Smooth muscle cell (in vitro differentiated cells): ENCODE results near the gene LACTB. TPM values are rescaled to one million over a fixed set of nuclear protein-coding genes. Genes with fewer than 3 reads are reported as not detected.

Source experiments
- DNase-seq: peaks from one replicate; lab custom pipeline; 2025; ENCODE audit not compliant: unreplicated experiment; lab: John Stamatoyannopoulos, UW
- H2AFZ ChIP-seq: fragments of 200-600 bp; sonication (generic); 2 replicates; pipeline ENCODE4 v1.6.0; 2016; ENCODE audit warnings: antibody characterized with exemption, low read depth, mild to moderate bottlenecking
- H3F3A ChIP-seq: fragments of 200-600 bp; sonication (generic); 2 replicates; pipeline ENCODE4 v1.6.0; 2017; ENCODE audit warnings: antibody characterized with exemption, low read depth
- H3K27ac ChIP-seq: fragments of 200-600 bp; sonication (generic); 2 replicates; pipeline ENCODE4 v1.5.1; 2016; ENCODE audit warnings: low read depth, mild to moderate bottlenecking
- H3K27me3 ChIP-seq: fragments of 200-600 bp; sonication (generic); 2 replicates; pipeline ENCODE4 v1.6.1; 2016; ENCODE audit warnings: low read depth, mild to moderate bottlenecking
- H3K36me3 ChIP-seq: fragments of 200-600 bp; sonication (generic); 2 replicates; pipeline ENCODE4 v1.5.1; 2016; ENCODE audit warnings: low read depth
- H3K4me1 ChIP-seq: fragments of 200-600 bp; sonication (generic); 2 replicates; pipeline ENCODE4 v1.5.1; 2016; ENCODE audit warnings: low read depth
- H3K4me2 ChIP-seq: fragments of 200-600 bp; sonication (generic); 2 replicates; pipeline ENCODE4 v1.6.0; 2016; ENCODE audit warnings: mild to moderate bottlenecking
- H3K4me3 ChIP-seq: fragments of 200-600 bp; sonication (generic); 2 replicates; pipeline ENCODE4 v1.5.1; 2016; ENCODE audit warnings: mild to moderate bottlenecking
- H3K79me2 ChIP-seq: fragments of 200-600 bp; sonication (generic); 2 replicates; pipeline ENCODE4 v1.6.0; 2016; ENCODE audit warnings: low read depth, mild to moderate bottlenecking
- H3K9ac ChIP-seq: fragments of 200-600 bp; sonication (generic); 2 replicates; pipeline ENCODE4 v1.6.0; 2016; ENCODE audit warnings: low read depth
- H3K9me3 ChIP-seq: fragments of 200-600 bp; sonication (generic); replicated peaks from 2 replicates; pipeline ENCODE4 v1.5.1; 2016; ENCODE audit warnings: low read depth
- H4K20me1 ChIP-seq: fragments of 200-600 bp; sonication (generic); 2 replicates; pipeline ENCODE4 v1.6.0; 2016; ENCODE audit warnings: low read depth
- WGBS: methylation state at CpG from one replicate; pipeline ENCODE4 v1.1.7; 2016; ENCODE audit warnings: low lambda C conversion rate; 5-methylcytosine and 5-hydroxymethylcytosine counted together
- polyA plus RNA-seq: library from polyadenylated mRNA; unstranded; fragments of >200 nt; fragmentation: Nextera tagmentation; extraction: Ambion mirVana; gene quantifications from 2 replicates; pipeline ENCODE4 v1.2.1, GENCODE V29; 2016
- total RNA-seq: library from RNA; depleted of rRNA; stranded (reverse); fragments of >200 nt; gene quantifications from 2 replicates; pipeline ENCODE4 v1.2.3, GENCODE V29; 2014
- TF ChIP-seq, protein P1 (sequence below): fragments of 200-600 bp; sonication (generic); IDR thresholded peaks from 2 replicates; pipeline ENCODE4 v1.5.1; 2017; ENCODE audit warnings: borderline replicate concordance, mild to moderate bottlenecking, antibody characterized with exemption; ENCODE audit not compliant: insufficient read depth, poor library complexity, severe bottlenecking

Gene LACTB
- total and polyA plus RNA-seq, 2 experiments from 2014 or later: 9.0 to 12.5 TPM

DNA sequence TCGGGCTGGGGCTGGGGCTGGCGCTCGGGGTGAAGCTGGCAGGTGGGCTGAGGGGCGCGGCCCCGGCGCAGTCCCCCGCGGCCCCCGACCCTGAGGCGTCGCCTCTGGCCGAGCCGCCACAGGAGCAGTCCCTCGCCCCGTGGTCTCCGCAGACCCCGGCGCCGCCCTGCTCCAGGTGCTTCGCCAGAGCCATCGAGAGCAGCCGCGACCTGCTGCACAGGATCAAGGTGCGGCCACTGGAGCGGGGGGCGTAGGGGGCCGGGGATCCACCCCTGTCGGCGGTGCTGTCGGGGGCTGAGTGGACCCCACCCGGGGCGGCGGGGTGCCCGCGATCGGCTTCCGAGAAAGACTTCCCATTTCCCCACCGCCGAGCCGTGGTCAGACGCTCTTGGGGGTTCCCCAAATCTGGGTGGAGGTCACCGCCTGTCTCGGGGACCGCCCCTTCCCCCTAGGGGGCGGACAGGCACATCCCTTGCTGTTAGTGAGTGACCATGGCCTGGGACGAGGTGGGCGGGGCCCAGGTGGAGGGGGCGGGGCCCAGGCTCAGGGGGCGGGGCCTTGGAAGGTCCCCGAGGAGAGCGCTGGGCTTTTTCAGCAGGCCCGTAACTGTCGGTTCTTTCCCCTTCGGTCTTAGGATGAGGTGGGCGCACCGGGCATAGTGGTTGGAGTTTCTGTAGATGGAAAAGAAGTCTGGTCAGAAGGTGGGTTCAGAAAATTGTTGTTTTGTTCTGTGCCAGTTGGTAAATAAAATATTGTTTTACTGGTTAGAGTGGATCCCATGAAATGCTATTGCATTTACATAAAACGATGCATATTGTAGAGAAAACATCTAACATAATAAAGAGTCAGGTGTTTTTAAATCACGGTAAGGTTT lies 578 bp downstream of the LACTB start:
- H3K27ac ChIP-seq: peak overlapping the region; percentile 24
- no peaks in the 10 kb centered on the region for H3K9me3 ChIP-seq
- no peaks in the 10 kb centered on the region for H3F3A ChIP-seq
- peak overlapping the region; percentile 67 for H3K9ac ChIP-seq
- H4K20me1 ChIP-seq: peaks cover 6% of the 10 kb centered on the region
- H3K4me1 ChIP-seq: peaks cover 5% of the 10 kb centered on the region
- peaks cover 2% of the 10 kb centered on the region for H3K36me3 ChIP-seq
- no peaks in the 10 kb centered on the region for H3K27me3 ChIP-seq
- peak overlapping the region; percentile 94 for H3K4me2 ChIP-seq
- TF ChIP-seq, protein P1, sequence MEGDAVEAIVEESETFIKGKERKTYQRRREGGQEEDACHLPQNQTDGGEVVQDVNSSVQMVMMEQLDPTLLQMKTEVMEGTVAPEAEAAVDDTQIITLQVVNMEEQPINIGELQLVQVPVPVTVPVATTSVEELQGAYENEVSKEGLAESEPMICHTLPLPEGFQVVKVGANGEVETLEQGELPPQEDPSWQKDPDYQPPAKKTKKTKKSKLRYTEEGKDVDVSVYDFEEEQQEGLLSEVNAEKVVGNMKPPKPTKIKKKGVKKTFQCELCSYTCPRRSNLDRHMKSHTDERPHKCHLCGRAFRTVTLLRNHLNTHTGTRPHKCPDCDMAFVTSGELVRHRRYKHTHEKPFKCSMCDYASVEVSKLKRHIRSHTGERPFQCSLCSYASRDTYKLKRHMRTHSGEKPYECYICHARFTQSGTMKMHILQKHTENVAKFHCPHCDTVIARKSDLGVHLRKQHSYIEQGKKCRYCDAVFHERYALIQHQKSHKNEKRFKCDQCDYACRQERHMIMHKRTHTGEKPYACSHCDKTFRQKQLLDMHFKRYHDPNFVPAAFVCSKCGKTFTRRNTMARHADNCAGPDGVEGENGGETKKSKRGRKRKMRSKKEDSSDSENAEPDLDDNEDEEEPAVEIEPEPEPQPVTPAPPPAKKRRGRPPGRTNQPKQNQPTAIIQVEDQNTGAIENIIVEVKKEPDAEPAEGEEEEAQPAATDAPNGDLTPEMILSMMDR: peak; percentile 9
- WGBS: 2% methylated on average over 36 of the region's 59 CpGs
- no peaks in the 10 kb centered on the region for H3K79me2 ChIP-seq
- DNase-seq: peak; percentile 72
- H3K4me3 ChIP-seq: peak overlapping the region; percentile 79
- H2AFZ ChIP-seq: peak overlapping the region; percentile 100

DNA sequence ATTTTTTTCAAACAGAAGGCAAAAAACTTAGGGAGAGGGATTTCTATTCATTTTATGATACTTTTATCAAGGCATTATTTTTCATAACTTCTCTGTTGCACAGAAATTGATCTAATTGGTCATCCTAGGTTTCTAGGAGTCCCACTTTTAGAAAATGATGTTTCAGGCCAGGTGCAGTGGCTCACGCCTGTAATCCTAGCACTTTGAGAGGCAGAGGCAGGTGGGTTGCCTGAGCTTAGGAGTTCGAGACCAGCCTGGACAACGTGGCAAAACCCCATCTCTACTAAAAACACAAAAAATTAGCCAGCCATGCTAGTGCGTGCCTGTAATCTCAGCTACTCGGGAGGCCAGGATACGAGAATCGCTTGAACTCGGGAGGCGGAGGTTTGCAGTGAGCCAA lies 2.8 kb downstream of the LACTB start:
- no peak overlapping the region for H3K27ac ChIP-seq
- H3K9me3 ChIP-seq: no peaks in the 10 kb centered on the region
- no peak overlapping the region for H3K4me3 ChIP-seq
- DNase-seq: no peak
- H4K20me1 ChIP-seq: peaks cover 6% of the 10 kb centered on the region
- no peak overlapping the region for H2AFZ ChIP-seq
- TF ChIP-seq, protein P1: no peak
- H3K4me1 ChIP-seq: peaks cover 5% of the 10 kb centered on the region
- H3K79me2 ChIP-seq: no peaks in the 10 kb centered on the region
- H3K4me2 ChIP-seq: no peak overlapping the region
- H3K36me3 ChIP-seq: peaks cover 6% of the 10 kb centered on the region
- no peak overlapping the region for H3K9ac ChIP-seq
- no peaks in the 10 kb centered on the region for H3K27me3 ChIP-seq
- 97% methylated on average over 9 of the region's 9 CpGs for WGBS
- H3F3A ChIP-seq: no peaks in the 10 kb centered on the region

DNA sequence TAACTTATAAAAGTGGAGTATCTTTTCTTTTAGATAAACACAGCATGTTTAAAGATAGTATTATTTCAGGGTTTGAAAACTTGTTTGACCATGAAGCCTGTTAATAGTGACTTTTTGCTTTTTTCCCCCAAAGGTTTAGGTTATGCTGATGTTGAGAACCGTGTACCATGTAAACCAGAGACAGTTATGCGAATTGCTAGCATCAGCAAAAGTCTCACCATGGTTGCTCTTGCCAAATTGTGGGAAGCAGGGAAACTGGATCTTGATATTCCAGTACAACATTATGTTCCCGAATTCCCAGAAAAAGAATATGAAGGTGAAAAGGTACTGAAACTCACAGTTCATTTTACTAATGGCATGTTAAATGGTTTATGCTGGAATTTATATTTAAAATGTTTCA lies 5.1 kb downstream of the LACTB start:
- Histone ChIP-seq H3K4me3 (no peak overlapping the region), H2AFZ (no peak overlapping the region), H3K9ac (no peak overlapping the region), H4K20me1 (peaks cover 6% of the 10 kb centered on the region), H3K4me2 (no peak overlapping the region), H3K27me3 (no peaks in the 10 kb centered on the region), H3K27ac (no peak overlapping the region), H3K9me3 (no peaks in the 10 kb centered on the region), H3K36me3 (peaks cover 6% of the 10 kb centered on the region), H3F3A (no peaks in the 10 kb centered on the region), H3K79me2 (no peaks in the 10 kb centered on the region), H3K4me1 (no peaks in the 10 kb centered on the region)
- DNase-seq: no peak
- TF ChIP-seq, protein P1: no peak
- WGBS: 99% methylated on average over 3 of the region's 3 CpGs

DNA sequence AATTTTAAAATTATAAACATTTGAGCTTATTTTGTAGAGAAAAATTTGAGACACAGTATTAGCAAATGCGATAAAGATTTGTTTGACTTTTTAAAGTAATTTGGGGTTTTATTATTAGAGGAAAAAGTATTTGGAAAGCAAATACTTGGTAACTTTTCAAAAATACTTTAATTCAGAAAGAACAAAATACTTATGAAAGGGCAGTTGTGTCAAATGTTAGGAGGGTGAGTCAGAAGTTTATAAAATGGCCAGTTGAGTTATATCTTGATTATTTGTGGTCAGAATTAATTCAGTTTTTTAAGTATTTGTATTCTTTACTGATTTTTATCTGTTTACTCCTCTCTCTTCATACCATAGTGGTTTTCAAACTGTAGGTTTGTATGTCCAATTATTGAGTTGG lies 12.1 kb downstream of the LACTB start:
- no peak overlapping the region for H3K9ac ChIP-seq

More for the DNA sequence above, 12.1 kb downstream of the LACTB start:
- no peaks in the 10 kb centered on the region for H3K9me3 ChIP-seq
- no peak overlapping the region for H3K4me2 ChIP-seq
- DNase-seq: no peak
- TF ChIP-seq, protein P1: no peak
- H3K36me3 ChIP-seq: no peaks in the 10 kb centered on the region
- H3K4me3 ChIP-seq: no peak overlapping the region
- 96% methylated on average over 1 of the region's 1 CpG for WGBS
- H3F3A ChIP-seq: no peaks in the 10 kb centered on the region
- H3K27me3 ChIP-seq: no peaks in the 10 kb centered on the region
- no peak overlapping the region for H3K27ac ChIP-seq
- H3K4me1 ChIP-seq: no peaks in the 10 kb centered on the region
- H3K79me2 ChIP-seq: no peaks in the 10 kb centered on the region
- H2AFZ ChIP-seq: no peak overlapping the region
- no peaks in the 10 kb centered on the region for H4K20me1 ChIP-seq
